K562 (cell line): ENCODE data around the gene CDHR2. TPM values are rescaled to one million over a fixed set of nuclear protein-coding genes. Genes with fewer than 3 reads are reported as not detected.

Experiments used
- BCL6 ChIP-seq: fragments of 250-450 bp; sonication (Bioruptor Pico); IDR thresholded peaks from 2 replicates; pipeline ENCODE4 v1.4.0; 2020
- CBX5 ChIP-seq: IDR thresholded peaks from 2 replicates; pipeline ENCODE4 v1.6.1; 2014; ENCODE audit warnings: low read depth, borderline replicate concordance
- ELF2 ChIP-seq: fragments of 250-450 bp; sonication (Bioruptor Pico); IDR thresholded peaks from 2 replicates; pipeline ENCODE4 v1.5.0; 2021; ENCODE audit warnings: mild to moderate bottlenecking
- EWSR1 ChIP-seq: fragments of 450-650 bp; IDR thresholded peaks from 2 replicates; pipeline ENCODE4 v1.6.1; 2018; ENCODE audit warnings: borderline replicate concordance, mild to moderate bottlenecking, low read depth, moderate library complexity; ENCODE audit not compliant: partially characterized antibody
- FOXA3 ChIP-seq, 2 experiments: fragments of 450-650 bp in 1 of 2; sonication (generic) in 1 of 2; formaldehyde crosslinking; IDR thresholded peaks in 1 of 2; conservative IDR thresholded peaks in 1 of 2; 2 replicates each; pipeline versions ENCODE4 v1.4.0 to v1.8.0; 2020 to 2022; ENCODE audit warnings: mild to moderate bottlenecking in 2 of 2, missing genetic modification reagents in 1 of 2
- HDAC8 ChIP-seq: fragments of 450-650 bp; IDR thresholded peaks from 2 replicates; pipeline ENCODE4 v1.6.1; 2016; ENCODE audit warnings: mild to moderate bottlenecking, missing genetic modification characterization, moderate library complexity, missing compliant biosample characterization
- HNRNPH1 ChIP-seq: fragments of 200-400 bp; formaldehyde crosslinking; optimal IDR thresholded peaks from 2 replicates; pipeline ENCODE3; 2017; ENCODE audit warnings: low read depth, mild to moderate bottlenecking, low read length, moderate library complexity
- HNRNPK ChIP-seq: fragments of 200-400 bp; formaldehyde crosslinking; IDR thresholded peaks from one replicate; pipeline ENCODE4 v1.6.1; 2018; ENCODE audit warnings: mild to moderate bottlenecking, low read depth, low read length; ENCODE audit not compliant: poor library complexity, severe bottlenecking
- KLF6 ChIP-seq: fragments of 250-450 bp; sonication (Bioruptor Pico); IDR thresholded peaks from 2 replicates; pipeline ENCODE4 v1.4.0; 2020; ENCODE audit warnings: mild to moderate bottlenecking, moderate library complexity, borderline replicate concordance
- NCOA4 ChIP-seq: fragments of 450-650 bp; IDR thresholded peaks from 2 replicates; pipeline ENCODE4 v1.6.1; 2018; ENCODE audit warnings: mild to moderate bottlenecking; ENCODE audit not compliant: partially characterized antibody
- POLR2H ChIP-seq: IDR thresholded peaks from 2 replicates; pipeline ENCODE4 v1.6.1; 2016; ENCODE audit warnings: missing genetic modification characterization, low read depth, mild to moderate bottlenecking, control low read depth, missing compliant biosample characterization, moderate library complexity
- RNF219 ChIP-seq: fragments of 250-450 bp; sonication (Bioruptor Pico); IDR thresholded peaks from 2 replicates; pipeline ENCODE4 v1.5.0; 2022; ENCODE audit warnings: mild to moderate bottlenecking
- SMARCE1 ChIP-seq: fragments of 450-650 bp; IDR thresholded peaks from 2 replicates; pipeline ENCODE4 v1.7.1; 2016; ENCODE audit warnings: mild to moderate bottlenecking
- SNAPC5 ChIP-seq: fragments of 250-450 bp; sonication (Bioruptor Pico); IDR thresholded peaks from 2 replicates; pipeline ENCODE4 v1.8.0; 2021; ENCODE audit warnings: moderate library complexity, mild to moderate bottlenecking, inconsistent platforms
- TOE1 ChIP-seq, 2 experiments: fragments of 450-650 bp in 1 of 2; sonication (generic) in 1 of 2; formaldehyde crosslinking in 1 of 2; IDR thresholded peaks; 2 replicates each; pipeline versions ENCODE4 v1.7.1 to v1.8.0; 2016 to 2022; ENCODE audit warnings: borderline replicate concordance in 2 of 2, mild to moderate bottlenecking in 2 of 2, antibody characterized with exemption in 1 of 2, inconsistent platforms in 1 of 2, low read depth in 1 of 2, missing genetic modification reagents in 1 of 2, moderate library complexity in 1 of 2
- ZBTB33 ChIP-seq: sonication (generic); formaldehyde crosslinking; IDR thresholded peaks from 2 replicates; pipeline ENCODE4 v1.8.1; 2023; ENCODE audit warnings: mild to moderate bottlenecking, missing genetic modification reagents
- ZBTB7A ChIP-seq: IDR thresholded peaks from 2 replicates; pipeline ENCODE4 v1.6.1; 2011; ENCODE audit warnings: low read depth, mild to moderate bottlenecking, low read length, moderate library complexity, borderline replicate concordance; ENCODE audit not compliant: control insufficient read depth
- ZBTB9 ChIP-seq: fragments of 450-650 bp; formaldehyde crosslinking; IDR thresholded peaks from 2 replicates; pipeline ENCODE4 v1.4.0; 2020; ENCODE audit warnings: mild to moderate bottlenecking, moderate library complexity
- ZC3H8 ChIP-seq: fragments of 450-650 bp; IDR thresholded peaks from 2 replicates; pipeline ENCODE4 v1.6.1; 2017
- ZNF12 ChIP-seq: sonication (generic); formaldehyde crosslinking; IDR thresholded peaks from 2 replicates; pipeline ENCODE4 v1.4.0; 2020; ENCODE audit warnings: mild to moderate bottlenecking, missing genetic modification reagents
- polyA plus RNA-seq, 8 experiments: library from polyadenylated mRNA; depleted of rRNA in 4 of 8; stranded (reverse) in 5 of 8; unstranded in 3 of 8; fragments of >200 nt; fragmentation: Nextera tagmentation in 2 of 8; fragmentation: Illumina TruSeq in 1 of 8; extraction: Ambion mirVana in 2 of 8; extraction: Trizol in 1 of 8; gene quantifications; 2 replicates each; pipeline versions ENCODE4 v1.2.1 to v1.2.3, GENCODE V29; 2011 to 2014; ENCODE audit warnings: inconsistent platforms in 1 of 8, missing spikeins in 1 of 8
- total RNA-seq, 7 experiments: library from RNA; depleted of rRNA in 6 of 7; stranded (reverse); fragments of >200 nt in 6 of 7; fragmentation: Illumina TruSeq in 2 of 7; extraction: Trizol in 2 of 7; gene quantifications; 2 replicates each; pipeline versions ENCODE4 v1.2.1 to v1.2.3, GENCODE V29; 2011 to 2021; ENCODE audit warnings: low replicate concordance in 1 of 7

Gene CDHR2
- total and polyA plus RNA-seq, 9 of the 15 experiments (the other 6 are each of a cell fraction or from before 2014, with no cell fraction given) = 0.01 to 0.62 (median 0.09) TPM; not detected in 2

GRCh38 chr5:176536132-176536901 lies 12.8 kb upstream of the CDHR2 start (continued):
- no peak; the same call in 1 of the 2 replicates for TF ChIP-seq TOE1 (IDR thresholded peaks at IDR 0.05; ENCODE audit: borderline replicate concordance)
- no peak for TF ChIP-seq TOE1 (CRISPR knock-in tag; IDR thresholded peaks at IDR 0.05; ENCODE audit: borderline replicate concordance, low read depth)
- TF ChIP-seq CBX5 = no peak
- TF ChIP-seq ZBTB7A = peak; percentile 79
- TF ChIP-seq HNRNPK = no peak
- no peak for TF ChIP-seq POLR2H (tag)
- peak in 1 of 2 experiments; percentile 8; a peak in 1 of 4 replicates for TF ChIP-seq FOXA3 (CRISPR knock-in tag; conservative IDR thresholded peaks at IDR 0.05 in 1 of 2, IDR thresholded peaks at IDR 0.05 in 1 of 2)
- TF ChIP-seq BCL6 = no peak
- TF ChIP-seq HDAC8 (tag) = no peak
- no peak for TF ChIP-seq HNRNPH1
- no peak for TF ChIP-seq EWSR1
- no peak for TF ChIP-seq ELF2 (CRISPR knock-in tag)
- no peak for TF ChIP-seq ZNF12 (CRISPR knock-in tag)
- no peak for TF ChIP-seq ZC3H8
- TF ChIP-seq NCOA4 = no peak
- 0 out of 2 replicates have a peak, but pooled peaks have one; percentile 26 for TF ChIP-seq SMARCE1
- TF ChIP-seq SNAPC5 (CRISPR knock-in tag) = no peak
- no peak for TF ChIP-seq RNF219 (CRISPR knock-in tag)
- 0 out of 2 replicates have a peak, but pooled peaks have one; percentile 18 for TF ChIP-seq ZBTB33
- no peak for TF ChIP-seq ZBTB9
- no peak for TF ChIP-seq KLF6
